Endodermal cell (in vitro differentiated cells): ENCODE data around the gene YLPM1. TPM values are rescaled to one million over a fixed set of nuclear protein-coding genes. Genes with fewer than 3 reads are reported as not detected.

Source experiments
- DNase-seq: peaks from one replicate; pipeline ENCODE4 v3.0.0-alpha.2; 2017
- H3K27ac ChIP-seq: 2 replicates; pipeline ENCODE4 v1.5.1; 2013; ENCODE audit warnings: mild to moderate bottlenecking, low read depth, low read length, moderate library complexity
- H3K27me3 ChIP-seq: 2 replicates; pipeline ENCODE4 v1.6.1; 2013; ENCODE audit warnings: mild to moderate bottlenecking, low read length, moderate library complexity; ENCODE audit not compliant: insufficient read depth, control insufficient read depth, poor library complexity, severe bottlenecking
- H3K36me3 ChIP-seq: 2 replicates; pipeline ENCODE4 v1.7.0; 2013; ENCODE audit warnings: mild to moderate bottlenecking, low read length, moderate library complexity; ENCODE audit not compliant: control insufficient read depth, insufficient read depth
- H3K4me1 ChIP-seq: one replicate; pipeline ENCODE4 v1.7.0; 2013; ENCODE audit warnings: low read length; ENCODE audit not compliant: control insufficient read depth, insufficient read depth
- H3K4me3 ChIP-seq: 2 replicates; pipeline ENCODE4 v1.5.1; 2013; ENCODE audit warnings: mild to moderate bottlenecking, low read length, moderate library complexity
- H3K9ac ChIP-seq: 2 replicates; pipeline ENCODE4 v1.6.1; 2013; ENCODE audit warnings: mild to moderate bottlenecking, low read length, moderate library complexity; ENCODE audit not compliant: poor library complexity, severe bottlenecking; ENCODE audit errors: extremely low read depth
- H3K9me3 ChIP-seq: 2 replicates; pipeline ENCODE4 v1.6.1; 2013; ENCODE audit warnings: mild to moderate bottlenecking, low read length, moderate library complexity; ENCODE audit not compliant: control insufficient read depth
- H3K27ac Mint-ChIP-seq: 2 replicates; pipeline ENCODE4 v1.8.0; 2020; ENCODE audit warnings: mixed read lengths
- H3K27me3 Mint-ChIP-seq: 2 replicates; pipeline ENCODE4 v1.8.0; 2021; ENCODE audit warnings: mild to moderate bottlenecking, mixed read lengths; ENCODE audit not compliant: insufficient read depth
- H3K36me3 Mint-ChIP-seq: 2 replicates; pipeline ENCODE4 v1.8.0; 2020; ENCODE audit warnings: low read depth, mixed read lengths
- H3K4me1 Mint-ChIP-seq: 2 replicates; pipeline ENCODE4 v1.8.0; 2020; ENCODE audit warnings: mixed read lengths
- H3K4me3 Mint-ChIP-seq: 2 replicates; pipeline ENCODE4 v1.8.0; 2020; ENCODE audit warnings: mild to moderate bottlenecking, moderate library complexity, mixed read lengths
- H3K9me3 Mint-ChIP-seq: 2 replicates; pipeline ENCODE4 v1.8.0; 2020; ENCODE audit warnings: mild to moderate bottlenecking, mixed read lengths
- CTCF ChIP-seq: fragments of 200-600 bp; sonication (generic); conservative IDR thresholded peaks from 2 replicates; pipeline ENCODE4 v1.5.0; 2021; ENCODE audit warnings: antibody characterized with exemption, mild to moderate bottlenecking
- WGBS, 2 experiments: methylation state at CpG; one replicate each; pipeline versions ENCODE4 v1.1.5 to v1.1.7; 2013; ENCODE audit warnings: missing lambda C conversion rate in 2 of 2, mixed read lengths in 1 of 2; ENCODE audit not compliant: insufficient coverage in 1 of 2, insufficient read length in 1 of 2; 5-methylcytosine and 5-hydroxymethylcytosine counted together
- long read RNA-seq, 4 experiments: library from polyadenylated mRNA in 2 of 4; library from RNA in 1 of 4; library from capped mRNA in 1 of 4; stranded (forward) in 3 of 4; unstranded in 1 of 4; transcript quantifications; one replicate each; pipeline ENCODE4 v2.0.0, GENCODE V29; 2020 to 2021; ENCODE audit warnings: inconsistent platforms in 1 of 4
- polyA plus RNA-seq, 2 experiments: library from polyadenylated mRNA; stranded (reverse); fragments of 50-300 nt; gene quantifications; one replicate each; pipeline ENCODE4 v1.2.3, GENCODE V29; 2013
- total RNA-seq, 2 donors: library from RNA; stranded (reverse); fragmentation: NEBNext Ultra II Directional in 1 of 2; extraction: Animal tissue kit (Norgen Biotek cat#: 25700) in 1 of 2; gene quantifications; 2 replicates in 1 of 2; 3 replicates in 1 of 2; pipeline ENCODE4 v1.2.1, GENCODE V29; 2021

The YLPM1 gene
- total RNA-seq: 10 to 100 TPM; 75.2 to 76.2 TPM
- 61.5 TPM for polyA plus RNA-seq (2013, experiment 1 of 2)
- 59.0 TPM for polyA plus RNA-seq (2013, experiment 2 of 2)
- long read RNA-seq, experiment 1, partial matches to known transcripts: 21 of 25 reads
- long read RNA-seq, experiment 1, other reads (novel, unspliced or antisense): 3 of 25 reads
- long read RNA-seq, experiment 2, full-length matches to known transcripts: 46 of 94 reads
- long read RNA-seq, experiment 2, partial matches to known transcripts: 33 of 94 reads
- long read RNA-seq, experiment 2, other reads (novel, unspliced or antisense): 15 of 94 reads
- long read RNA-seq, experiment 3, partial matches to known transcripts: 47 of 49 reads
- long read RNA-seq, experiment 3, other reads (novel, unspliced or antisense): 2 of 49 reads
- long read RNA-seq, experiment 4, partial matches to known transcripts: 1 of 1 reads
- long read RNA-seq, experiment 4, other reads (novel, unspliced or antisense): 0 of 1 reads

GRCh38 chr14:74762917-74763802 lies at the start of gene YLPM1:
Gene YLPM1, plus strand, starts transcription at chr14:74763316. Its CDS starts 174 bp downstream, at chr14:74763490.
- H3K36me3 ChIP-seq: peaks cover 14% of the 10 kb centered on the region
- H3K27me3 ChIP-seq: no peaks in the 10 kb centered on the region
- no peaks in the 10 kb centered on the region for H3K9me3 Mint-ChIP-seq
- TF ChIP-seq CTCF: peak; percentile 69
- H3K27ac Mint-ChIP-seq: peak within 1 kb of the TSS; percentile 95
- H3K4me1 ChIP-seq: peaks cover 3% of the 10 kb centered on the region
- H3K27me3 Mint-ChIP-seq: peaks cover 14% of the 10 kb centered on the region
- H3K36me3 Mint-ChIP-seq: peaks cover 20% of the 10 kb centered on the region
- peak within 1 kb of the TSS; percentile 89 for H3K4me3 Mint-ChIP-seq
- H3K4me1 Mint-ChIP-seq: peaks cover 31% of the 10 kb centered on the region
- H3K27ac ChIP-seq: peak within 1 kb of the TSS; percentile 91
- no peaks in the 10 kb centered on the region for H3K9me3 ChIP-seq
- peak within 1 kb of the TSS; percentile 85 for H3K9ac ChIP-seq
- WGBS, 2 experiments: 0% methylated on average over 34 to 76 of the region's 76 CpGs
- peak within 1 kb of the TSS; percentile 93 for H3K4me3 ChIP-seq
- peak; percentile 97 for DNase-seq

- Histone ChIP-seq H3K4me3 (peak overlapping the region; percentile 99), H3K9me3 (no peaks in the 10 kb centered on the region), H3K9ac (peak overlapping the region; percentile 74), H3K27me3 (no peaks in the 10 kb centered on the region), H3K27ac (no peak overlapping the region), H3K36me3 (peaks cover 31% of the 10 kb centered on the region), H3K4me1 (peaks cover 4% of the 10 kb centered on the region)
- H3K36me3 Mint-ChIP-seq: peaks cover 12% of the 10 kb centered on the region
- 21 to 31% methylated on average over 6 of the region's 6 CpGs for WGBS, 2 experiments
- H3K27me3 Mint-ChIP-seq: no peaks in the 10 kb centered on the region
- no peaks in the 10 kb centered on the region for H3K9me3 Mint-ChIP-seq
- TF ChIP-seq CTCF: no peak
- peaks cover 10% of the 10 kb centered on the region for H3K4me1 Mint-ChIP-seq
- H3K4me3 Mint-ChIP-seq: peak overlapping the region; percentile 81
- H3K27ac Mint-ChIP-seq: peak overlapping the region; percentile 97
- no peak for DNase-seq
These were observed 49.8 kb upstream of the YLPM1 start for GRCh38 chr14:74713395-74713735.

GRCh38 chr14:74720526-74720925 lies 42.6 kb upstream of the YLPM1 start:
- H3K27ac Mint-ChIP-seq: no peak overlapping the region
- no peak overlapping the region for H3K4me3 Mint-ChIP-seq
- no peak for TF ChIP-seq CTCF

More at GRCh38 chr14:74720526-74720925, 42.6 kb upstream of the YLPM1 start:
- Histone ChIP-seq H3K36me3 (peaks cover 58% of the 10 kb centered on the region), H3K27ac (no peak overlapping the region), H3K9ac (no peak overlapping the region), H3K4me3 (no peak overlapping the region), H3K4me1 (no peaks in the 10 kb centered on the region), H3K9me3 (no peaks in the 10 kb centered on the region), H3K27me3 (no peaks in the 10 kb centered on the region)
- Mint-ChIP-seq H3K36me3 (peaks cover 33% of the 10 kb centered on the region), H3K9me3 (no peaks in the 10 kb centered on the region), H3K4me1 (no peaks in the 10 kb centered on the region), H3K27me3 (no peaks in the 10 kb centered on the region)
- no peak for DNase-seq
